ENCODE results near the gene SECISBP2L. TPM values are rescaled to one million over a fixed set of nuclear protein-coding genes. Genes with fewer than 3 reads are reported as not detected.

Gene SECISBP2L
- total and polyA plus RNA-seq, 10 of the 15 experiments (the other 5 are each of a cell fraction or from before 2014, with no cell fraction given) = 1.4 to 24.2 (median 10.4) TPM

DNA sequence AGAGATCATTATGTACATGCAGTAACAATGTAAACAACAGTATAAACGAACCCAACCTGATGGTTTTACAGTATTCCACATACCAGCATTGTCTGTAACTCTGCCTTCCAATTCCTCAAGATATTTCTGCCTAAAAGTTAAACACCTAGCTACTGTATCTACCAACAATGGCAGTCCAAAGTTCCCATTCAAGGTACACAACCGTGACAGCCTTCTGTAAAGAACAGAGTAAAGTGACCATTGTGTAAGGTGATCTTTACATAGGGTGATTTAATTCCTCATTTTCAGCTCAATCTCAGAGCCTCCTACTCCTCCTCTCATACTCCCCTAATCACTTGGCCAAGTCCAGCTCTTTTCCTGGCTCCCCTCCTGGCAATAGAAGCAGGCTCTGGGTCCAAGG, 10.4 kb downstream of the SECISBP2L start:
- no peaks in the 10 kb centered on the region for H3K27me3 ChIP-seq (replicated peaks in 1 of 2; ENCODE audit: control insufficient read depth in 2 of 2, insufficient read depth in 2 of 2, low read length in 1 of 2)
- no peak overlapping the region for H3K4me3 ChIP-seq
- BruUV-seq (replicated peaks) = no TSS peak
- H2AFZ ChIP-seq (ENCODE audit: control insufficient read depth, low read depth, low read length) = no peak overlapping the region
- FAIRE-seq = no peak
- in situ Hi-C loops (cut with MboI) (no loop called here), intact Hi-C loops (cut with micrococcal nuclease; ENCODE audit: unreplicated experiment) (no loop called here)
- DNase-seq (ENCODE audit: low read depth, low spot score) = no peak
- ChIA-PET RAD21 (ENCODE audit: unreplicated experiment) (interaction anchor here (1.9 kb wide), 1 partner anchor 10 kb away, joined by 4 read pairs; the partner anchor contains the start of gene SECISBP2L), SMC1A (ENCODE audit: uncharacterized antibody, unreplicated experiment) (interaction anchor here (1.4 kb wide), 1 partner anchor 10 kb away, joined by 6 read pairs; the partner anchor contains the start of gene SECISBP2L), POLR2A (no interaction called here), CTCF (interaction anchor here (0.8 kb wide), 1 partner anchor 10 kb away, joined by 5 read pairs; the partner anchor contains the start of gene SECISBP2L)
- no peak overlapping the region for H3K27ac ChIP-seq (ENCODE audit: control insufficient read depth, insufficient read depth)
- H4K20me1 ChIP-seq (ENCODE audit: control insufficient read depth, insufficient read depth) = no peaks in the 10 kb centered on the region
- TF ChIP-seq SIN3A (IDR thresholded peaks at IDR 0.05; ENCODE audit: low read depth, low read length) = no peak
- TF ChIP-seq DPF2 (IDR thresholded peaks at IDR 0.05) = no peak
- no peak for TF ChIP-seq CREB1 (IDR thresholded peaks at IDR 0.05; ENCODE audit: low read depth)
- TF ChIP-seq HDAC6 (IDR thresholded peaks at IDR 0.05; ENCODE audit: unreplicated experiment) = no peak
- no peak for TF ChIP-seq POLR2AphosphoS5 (IDR thresholded peaks at IDR 0.05; ENCODE audit: low read length)
- no peak for TF ChIP-seq KAT2A (conservative IDR thresholded peaks at IDR 0.05; ENCODE audit: control insufficient read depth, low read depth, low read length)
- no peak for TF ChIP-seq NFXL1 (IDR thresholded peaks at IDR 0.05; ENCODE audit: borderline replicate concordance)
- no peak for TF ChIP-seq ESRRA (IDR thresholded peaks at IDR 0.05; ENCODE audit: low read length)
- no peak overlapping the region for H3K9ac ChIP-seq (ENCODE audit: control insufficient read depth, insufficient read depth, low read length)
- no peak overlapping the region for H3K4me2 ChIP-seq (ENCODE audit: control insufficient read depth, insufficient read depth)
- H3K79me2 ChIP-seq (ENCODE audit: control insufficient read depth, insufficient read depth, low read length) = peaks cover 10% of the 10 kb centered on the region
- no peaks in the 10 kb centered on the region for H3K9me3 ChIP-seq (replicated peaks; ENCODE audit: control insufficient read depth, insufficient read depth, low read length)
- ATAC-seq = no peak
- no peaks in the 10 kb centered on the region for H3K4me1 ChIP-seq (ENCODE audit: control insufficient read depth, insufficient read depth, low read length)
- H3K36me3 ChIP-seq (ENCODE audit: control insufficient read depth in 2 of 2, insufficient read depth in 2 of 2, low read length in 1 of 2) = peaks cover 3 to 6% of the 10 kb centered on the region in 2 experiments; a peak in 3 of 4 replicates
- 100% methylated on average over 2 of the region's 2 CpGs for WGBS (ENCODE audit: insufficient coverage, insufficient replicate concordance, low lambda C conversion rate, missing lambda C conversion rate)

- no peaks in the 10 kb centered on the region for H3K27me3 ChIP-seq (replicated peaks in 1 of 2; ENCODE audit: control insufficient read depth in 2 of 2, insufficient read depth in 2 of 2, low read length in 1 of 2)
- POLR2A ChIA-PET = no interaction called here
- 97% methylated on average over 5 of the region's 5 CpGs for WGBS (ENCODE audit: insufficient coverage, insufficient replicate concordance, low lambda C conversion rate, missing lambda C conversion rate)
- TF ChIP-seq, protein P1, sequence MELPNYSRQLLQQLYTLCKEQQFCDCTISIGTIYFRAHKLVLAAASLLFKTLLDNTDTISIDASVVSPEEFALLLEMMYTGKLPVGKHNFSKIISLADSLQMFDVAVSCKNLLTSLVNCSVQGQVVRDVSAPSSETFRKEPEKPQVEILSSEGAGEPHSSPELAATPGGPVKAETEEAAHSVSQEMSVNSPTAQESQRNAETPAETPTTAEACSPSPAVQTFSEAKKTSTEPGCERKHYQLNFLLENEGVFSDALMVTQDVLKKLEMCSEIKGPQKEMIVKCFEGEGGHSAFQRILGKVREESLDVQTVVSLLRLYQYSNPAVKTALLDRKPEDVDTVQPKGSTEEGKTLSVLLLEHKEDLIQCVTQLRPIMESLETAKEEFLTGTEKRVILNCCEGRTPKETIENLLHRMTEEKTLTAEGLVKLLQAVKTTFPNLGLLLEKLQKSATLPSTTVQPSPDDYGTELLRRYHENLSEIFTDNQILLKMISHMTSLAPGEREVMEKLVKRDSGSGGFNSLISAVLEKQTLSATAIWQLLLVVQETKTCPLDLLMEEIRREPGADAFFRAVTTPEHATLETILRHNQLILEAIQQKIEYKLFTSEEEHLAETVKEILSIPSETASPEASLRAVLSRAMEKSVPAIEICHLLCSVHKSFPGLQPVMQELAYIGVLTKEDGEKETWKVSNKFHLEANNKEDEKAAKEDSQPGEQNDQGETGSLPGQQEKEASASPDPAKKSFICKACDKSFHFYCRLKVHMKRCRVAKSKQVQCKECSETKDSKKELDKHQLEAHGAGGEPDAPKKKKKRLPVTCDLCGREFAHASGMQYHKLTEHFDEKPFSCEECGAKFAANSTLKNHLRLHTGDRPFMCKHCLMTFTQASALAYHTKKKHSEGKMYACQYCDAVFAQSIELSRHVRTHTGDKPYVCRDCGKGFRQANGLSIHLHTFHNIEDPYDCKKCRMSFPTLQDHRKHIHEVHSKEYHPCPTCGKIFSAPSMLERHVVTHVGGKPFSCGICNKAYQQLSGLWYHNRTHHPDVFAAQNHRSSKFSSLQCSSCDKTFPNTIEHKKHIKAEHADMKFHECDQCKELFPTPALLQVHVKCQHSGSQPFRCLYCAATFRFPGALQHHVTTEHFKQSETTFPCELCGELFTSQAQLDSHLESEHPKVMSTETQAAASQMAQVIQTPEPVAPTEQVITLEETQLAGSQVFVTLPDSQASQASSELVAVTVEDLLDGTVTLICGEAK (IDR thresholded peaks at IDR 0.05; ENCODE audit: borderline replicate concordance) = no peak
- TF ChIP-seq EGR1 (IDR thresholded peaks at IDR 0.05; ENCODE audit: borderline replicate concordance in 1 of 2, low read depth in 2 of 2, low read length in 2 of 2) (no peak), PAX5 (IDR thresholded peaks at IDR 0.05; ENCODE audit: borderline replicate concordance, low read depth, low read length) (no peak), ZZZ3 (IDR thresholded peaks at IDR 0.05; ENCODE audit: control insufficient read depth, insufficient read length, low read depth) (no peak), FOS (IDR thresholded peaks at IDR 0.05; ENCODE audit: borderline replicate concordance, extremely low read depth, insufficient read length) (no peak), STAT3 (IDR thresholded peaks at IDR 0.05; ENCODE audit: low read depth, low read length) (no peak), CREB1 (IDR thresholded peaks at IDR 0.05; ENCODE audit: low read depth) (no peak), SUPT20H (IDR thresholded peaks at IDR 0.05; ENCODE audit: borderline replicate concordance, control insufficient read depth, low read depth, low read length) (no peak)
Observed at GRCh38 chr15:49032601-49033145, 13.6 kb downstream of the SECISBP2L start.

More at GRCh38 chr15:49032601-49033145, 13.6 kb downstream of the SECISBP2L start:
- FAIRE-seq = no peak
- Histone ChIP-seq H3K4me3 (no peak overlapping the region), H3K9ac (ENCODE audit: control insufficient read depth, insufficient read depth, low read length) (no peak overlapping the region), H3K4me2 (ENCODE audit: control insufficient read depth, insufficient read depth) (no peak overlapping the region), H2AFZ (ENCODE audit: control insufficient read depth, low read depth, low read length) (no peak overlapping the region), H3K9me3 (replicated peaks; ENCODE audit: control insufficient read depth, insufficient read depth, low read length) (no peaks in the 10 kb centered on the region), H4K20me1 (ENCODE audit: control insufficient read depth, insufficient read depth) (no peaks in the 10 kb centered on the region), H3K79me2 (ENCODE audit: control insufficient read depth, insufficient read depth, low read length) (no peaks in the 10 kb centered on the region), H3K36me3 (ENCODE audit: control insufficient read depth in 2 of 2, insufficient read depth in 2 of 2, low read length in 1 of 2) (peaks cover 3 to 10% of the 10 kb centered on the region in 2 experiments; a peak in 3 of 4 replicates), H3K27ac (ENCODE audit: control insufficient read depth, insufficient read depth) (no peak overlapping the region), H3K4me1 (ENCODE audit: control insufficient read depth, insufficient read depth, low read length) (no peaks in the 10 kb centered on the region)
- SMC1A ChIA-PET (ENCODE audit: uncharacterized antibody, unreplicated experiment) = no interaction called here
- intact Hi-C loops (cut with micrococcal nuclease; ENCODE audit: unreplicated experiment) (no loop called here), in situ Hi-C loops (cut with MboI) (no loop called here)
- no TSS peak for BruUV-seq (replicated peaks)
- DNase-seq (ENCODE audit: low read depth, low spot score) = no peak
- RAD21 ChIA-PET (ENCODE audit: unreplicated experiment) = no interaction called here
- CTCF ChIA-PET = interaction anchor here (0.7 kb wide), 1 partner anchor 170 kb away, joined by 3 read pairs; no protein-coding TSS in a partner anchor
- ATAC-seq = no peak

Data from GM12878 (cell line).